Osteoblast (primary cell): ENCODE data around the gene GALNT9. TPM values are rescaled to one million over a fixed set of nuclear protein-coding genes. Genes with fewer than 3 reads are reported as not detected.

ENCODE experiments used
- DNase-seq: peaks from one replicate; pipeline ENCODE4 v3.0.0; 2011; ENCODE audit warnings: low spot score, mixed read lengths; ENCODE audit not compliant: insufficient read length; ENCODE audit errors: missing footprints
- H2AFZ ChIP-seq: 2 replicates; pipeline ENCODE4 v1.6.0; 2011; ENCODE audit warnings: mild to moderate bottlenecking, low read length
- H3K27ac ChIP-seq: 2 replicates; pipeline ENCODE4 v1.5.1; 2011; ENCODE audit warnings: mild to moderate bottlenecking, low read depth, low read length, moderate library complexity
- H3K27me3 ChIP-seq: 2 replicates; pipeline ENCODE4 v1.6.0; 2012; ENCODE audit warnings: mild to moderate bottlenecking, control low read depth, inconsistent platforms, low read length, moderate library complexity; ENCODE audit not compliant: insufficient read depth
- H3K36me3 ChIP-seq: 2 replicates; pipeline ENCODE4 v1.5.1; 2011; ENCODE audit warnings: mild to moderate bottlenecking, low read length, control low read depth, moderate library complexity; ENCODE audit not compliant: insufficient read depth
- H3K4me1 ChIP-seq: 2 replicates; pipeline ENCODE4 v1.5.1; 2011; ENCODE audit warnings: mild to moderate bottlenecking, low read length, control low read depth, moderate library complexity; ENCODE audit not compliant: insufficient read depth
- H3K4me2 ChIP-seq: 2 replicates; pipeline ENCODE4 v1.6.0; 2011; ENCODE audit warnings: mild to moderate bottlenecking, low read length; ENCODE audit not compliant: insufficient read depth
- H3K4me3 ChIP-seq: fragments of 200-600 bp; sonication (generic); 3 replicates; pipeline ENCODE4 v1.5.1; 2012; ENCODE audit warnings: mild to moderate bottlenecking, low read length, inconsistent platforms; ENCODE audit not compliant: insufficient read depth
- H3K79me2 ChIP-seq: 2 replicates; pipeline ENCODE4 v1.6.0; 2012; ENCODE audit warnings: mild to moderate bottlenecking, low read length, control low read depth, inconsistent platforms; ENCODE audit not compliant: insufficient read depth
- H3K9me3 ChIP-seq: 2 replicates; pipeline ENCODE4 v1.5.1; 2011; ENCODE audit warnings: low read depth, low read length, control low read depth
- H4K20me1 ChIP-seq: 2 replicates; pipeline ENCODE4 v1.6.0; 2012; ENCODE audit warnings: mild to moderate bottlenecking, low read length, control low read depth; ENCODE audit not compliant: insufficient read depth
- CTCF ChIP-seq: IDR thresholded peaks from 2 replicates; pipeline ENCODE4 v1.5.1; 2011; ENCODE audit warnings: mild to moderate bottlenecking, low read depth, low read length, moderate library complexity; ENCODE audit errors: extremely low read depth
- total RNA-seq: library from RNA; depleted of rRNA; stranded (reverse); fragments of >200 nt; gene quantifications from 2 replicates; pipeline ENCODE4 v1.2.3, GENCODE V29; 2012

GALNT9 gene
- total RNA-seq, 1 donor: 0.36 TPM

GRCh38 chr12:132309596-132310086, 19.7 kb downstream of the GALNT9 start:
- Histone ChIP-seq H3K4me2 (no peak overlapping the region), H3K4me3 (no peak overlapping the region), H2AFZ (no peak overlapping the region), H3K9me3 (peaks cover 3% of the 10 kb centered on the region), H3K79me2 (no peaks in the 10 kb centered on the region), H3K27ac (no peak overlapping the region), H3K27me3 (no peaks in the 10 kb centered on the region), H3K36me3 (no peaks in the 10 kb centered on the region), H4K20me1 (no peaks in the 10 kb centered on the region), H3K4me1 (no peaks in the 10 kb centered on the region)
- no peak for TF ChIP-seq CTCF
- no peak for DNase-seq

DNA sequence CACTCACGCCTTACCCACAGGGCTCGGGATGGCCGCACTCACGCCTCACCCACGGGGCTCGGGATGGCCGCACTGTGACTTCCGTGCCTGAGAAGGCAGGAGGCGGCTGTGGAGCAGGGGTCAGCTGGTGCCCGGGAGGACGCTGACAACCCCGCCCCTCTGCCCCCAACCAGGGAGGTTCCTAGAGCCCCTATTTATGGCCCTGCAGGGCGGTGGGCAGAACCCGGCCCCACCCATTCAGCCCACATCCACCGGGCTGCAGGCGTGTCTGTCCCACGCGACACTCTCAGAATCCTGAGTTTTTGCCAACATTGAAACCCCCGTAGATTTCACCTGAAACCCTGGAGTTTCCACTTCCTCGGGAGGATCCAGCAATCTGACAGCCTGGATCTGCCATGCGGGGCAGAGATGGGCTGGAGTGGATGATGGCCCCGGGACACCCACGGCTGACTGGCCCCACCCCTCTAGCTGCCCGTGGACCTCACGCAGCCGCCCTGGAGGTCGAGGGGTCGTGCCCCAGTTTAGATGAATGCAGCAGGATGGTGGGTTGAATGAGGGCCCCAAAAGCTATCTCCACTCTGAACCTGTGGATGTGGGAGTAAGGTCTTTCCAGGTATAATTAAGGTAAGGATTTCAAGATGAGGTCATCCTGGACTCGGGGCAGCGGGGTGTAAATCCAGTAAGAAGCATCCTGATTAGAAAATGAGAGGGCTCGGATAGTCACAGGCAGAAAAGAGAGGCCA, 20.4 kb downstream of the GALNT9 start:
- Histone ChIP-seq H3K9me3 (peaks cover 3% of the 10 kb centered on the region), H3K79me2 (no peaks in the 10 kb centered on the region), H3K4me1 (no peaks in the 10 kb centered on the region), H3K4me2 (no peak overlapping the region), H2AFZ (no peak overlapping the region), H4K20me1 (no peaks in the 10 kb centered on the region), H3K36me3 (no peaks in the 10 kb centered on the region), H3K27me3 (no peaks in the 10 kb centered on the region), H3K4me3 (no peak overlapping the region), H3K27ac (no peak overlapping the region)
- TF ChIP-seq CTCF: no peak
- DNase-seq: no peak

DNA sequence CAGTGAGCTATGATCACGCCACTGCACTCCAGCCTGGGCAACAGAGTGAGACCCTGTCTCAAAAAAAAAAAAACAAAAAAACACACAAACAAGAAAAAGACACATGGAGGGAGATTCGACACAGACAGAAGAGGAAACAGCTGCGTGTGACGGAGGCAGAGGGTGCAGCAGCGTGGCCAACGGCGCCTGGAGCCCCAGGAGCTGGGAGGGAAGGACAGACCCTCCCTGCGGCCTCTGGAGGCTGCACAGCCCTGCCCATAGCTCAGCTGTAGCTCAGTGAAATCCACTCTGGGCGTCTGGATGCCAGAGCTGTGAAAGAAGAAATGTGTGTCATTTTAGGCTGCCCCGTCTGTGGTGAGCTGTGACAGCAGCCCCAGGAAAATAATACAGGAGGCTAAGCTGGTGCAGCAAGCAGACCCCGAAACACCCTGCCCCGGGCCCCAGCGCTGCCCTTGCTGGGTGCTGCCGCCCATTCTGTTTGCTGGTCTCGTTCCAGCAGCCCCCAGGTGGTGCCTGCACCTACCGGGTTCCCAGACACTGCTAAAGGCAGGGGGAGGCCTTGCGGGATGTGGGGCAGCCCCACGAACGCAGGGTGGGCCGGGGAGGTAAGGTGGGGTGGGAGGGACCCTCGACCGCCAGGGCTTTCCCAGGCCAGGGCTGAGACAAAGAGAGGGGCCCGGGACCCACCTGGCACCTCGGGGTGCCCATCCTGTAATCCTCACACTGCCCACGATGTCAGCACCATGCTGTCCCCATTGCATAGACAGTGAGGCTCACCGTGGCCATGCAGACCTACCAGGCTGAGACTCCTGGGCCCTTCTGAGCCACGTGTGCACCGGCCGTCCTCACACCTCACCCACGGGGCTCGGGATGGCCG, 21.2 kb downstream of the GALNT9 start:
- DNase-seq: no peak
- no peak overlapping the region for H3K4me2 ChIP-seq
- H4K20me1 ChIP-seq: no peaks in the 10 kb centered on the region
- TF ChIP-seq CTCF: no peak
- no peak overlapping the region for H3K27ac ChIP-seq
- no peak overlapping the region for H2AFZ ChIP-seq
- H3K27me3 ChIP-seq: no peaks in the 10 kb centered on the region
- H3K36me3 ChIP-seq: no peaks in the 10 kb centered on the region
- no peak overlapping the region for H3K4me3 ChIP-seq
- peaks cover 3% of the 10 kb centered on the region for H3K9me3 ChIP-seq
- H3K4me1 ChIP-seq: no peaks in the 10 kb centered on the region
- H3K79me2 ChIP-seq: no peaks in the 10 kb centered on the region

DNA sequence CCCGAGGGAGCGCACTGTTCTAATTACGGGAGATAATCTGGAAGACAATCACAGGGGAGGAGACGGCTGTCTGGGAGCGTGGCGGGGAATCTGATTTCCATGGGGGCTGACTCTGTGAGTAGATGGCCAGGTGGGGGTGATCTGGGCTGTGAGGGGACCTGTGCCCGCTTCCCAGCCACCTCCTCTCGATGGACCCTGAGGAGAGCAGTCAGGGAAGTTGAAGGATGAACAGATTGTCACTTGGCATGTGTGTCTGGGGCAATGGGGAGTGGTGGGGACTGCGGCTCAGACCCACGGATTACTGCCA, 22.6 kb downstream of the GALNT9 start:
- no peaks in the 10 kb centered on the region for H4K20me1 ChIP-seq
- TF ChIP-seq CTCF: no peak

More for the DNA sequence above, 22.6 kb downstream of the GALNT9 start:
- Histone ChIP-seq H3K79me2 (no peaks in the 10 kb centered on the region), H3K27me3 (no peaks in the 10 kb centered on the region), H3K4me1 (no peaks in the 10 kb centered on the region), H3K36me3 (no peaks in the 10 kb centered on the region), H3K27ac (no peak overlapping the region), H2AFZ (no peak overlapping the region), H3K4me3 (no peak overlapping the region), H3K4me2 (no peak overlapping the region), H3K9me3 (peaks cover 3% of the 10 kb centered on the region)
- no peak for DNase-seq
